Aorta (tissue), 5 donors: ENCODE results near the gene CCL13. TPM values are rescaled to one million over a fixed set of nuclear protein-coding genes. Genes with fewer than 3 reads are reported as not detected.
A peak's percentile ranks its signal among the peaks of the same experiment; 100 is the strongest.

Experiments used
- ATAC-seq: fragments of 200-7000 bp; cut with Tn5 transposase; one replicate; pipeline ENCODE4 v1.9.1; 2022; ENCODE audit warnings: moderate library complexity; ENCODE audit not compliant: low FRiP score
- DNase-seq, 2 donors: peaks; one replicate each; pipeline ENCODE4 v3.0.0-alpha.2; 2020
- H3K27ac ChIP-seq, 2 donors: one replicate each; pipeline ENCODE4 v1.5.1; 2013; ENCODE audit warnings: low read length in 2 of 2, mild to moderate bottlenecking in 2 of 2, moderate library complexity in 2 of 2, control low read depth in 1 of 2, inconsistent platforms in 1 of 2, low read depth in 1 of 2
- H3K27me3 ChIP-seq, 2 donors: one replicate each; pipeline ENCODE4 v1.6.1; 2013; ENCODE audit warnings: control low read depth in 1 of 2, low read length in 1 of 2, mild to moderate bottlenecking in 1 of 2, moderate library complexity in 1 of 2; ENCODE audit not compliant: insufficient read depth in 2 of 2, control insufficient read depth in 1 of 2
- H3K36me3 ChIP-seq, 2 donors: one replicate each; pipeline ENCODE4 v1.6.1; 2013; ENCODE audit warnings: control low read depth in 1 of 2, low read length in 1 of 2, mild to moderate bottlenecking in 1 of 2; ENCODE audit not compliant: insufficient read depth in 2 of 2, control insufficient read depth in 1 of 2
- H3K4me1 ChIP-seq, 2 donors: one replicate each; pipeline ENCODE4 v1.6.1; 2013; ENCODE audit warnings: low read length in 2 of 2, control low read depth in 1 of 2, mild to moderate bottlenecking in 1 of 2, moderate library complexity in 1 of 2; ENCODE audit not compliant: insufficient read depth in 2 of 2, control insufficient read depth in 1 of 2
- H3K4me3 ChIP-seq, 2 donors: one replicate each; pipeline ENCODE4 v1.5.1; 2013; ENCODE audit warnings: low read length in 2 of 2, control low read depth in 1 of 2, mild to moderate bottlenecking in 1 of 2
- H3K9me3 ChIP-seq: one replicate; pipeline ENCODE4 v1.6.1; 2013; ENCODE audit warnings: mild to moderate bottlenecking, low read length; ENCODE audit not compliant: control insufficient read depth
- WGBS, 2 donors: extraction: QIAGEN DNeasy Blood & Tissue Kit; methylation state at CpG; one replicate each; pipeline ENCODE4 v1.1.7; 2013; 5-methylcytosine and 5-hydroxymethylcytosine counted together
- intact Hi-C, 2 donors: fragments of 100-400 bp; cut with DNase I; formaldehyde crosslinking; loops; one replicate each; pipeline versions ENCODE4 v1.14.2 to v1.15.0; 2022
- polyA plus RNA-seq, 2 donors: library from polyadenylated mRNA; stranded (reverse); fragments of 200-250 nt; gene quantifications; one replicate each; pipeline ENCODE4 v1.2.3, GENCODE V29; 2013
- total RNA-seq, 2 donors: library from RNA; stranded (reverse); fragmentation: NEBNext Ultra II Directional; extraction: Animal tissue kit (Norgen Biotek cat#: 25700); gene quantifications; one replicate each; pipeline ENCODE4 v1.2.1, GENCODE V29; 2021
- donor health status: healthy with polysubstance abuse.
- donor health status: Bipolar disorder and iron deficiency.
- donor health status: DM: no; HTN: no; CAD: no.
- donor health status: DM: no; HTN: no; CAD: no.
- donor health status: DM: yes; HTN: yes; CAD: no.

Gene CCL13
- total and polyA plus RNA-seq, 4 donors = 1.1 to 10.4 (median 5.4) TPM; not detected in 1

GRCh38 chr17:34374457-34374856, 18.2 kb downstream of the CCL13 start:
- ATAC-seq = no peak
- 77 to 80% methylated on average over 5 of the region's 5 CpGs for WGBS, 2 donors

GRCh38 chr17:34375426-34375997, 19.2 kb downstream of the CCL13 start:
- Histone ChIP-seq H3K27me3 (peaks cover 0 to 2% of the 10 kb centered on the region in 2 donors), H3K36me3 (no peaks in the 10 kb centered on the region), H3K9me3 (no peaks in the 10 kb centered on the region), H3K4me3 (no peak overlapping the region), H3K4me1 (no peaks in the 10 kb centered on the region), H3K27ac (no peak overlapping the region)
- intact Hi-C loops = no loop called here
- no peak for DNase-seq
- WGBS, 2 donors = 88 to 90% methylated on average over 11 of the region's 11 CpGs
- no peak for ATAC-seq

More at GRCh38 chr17:34374457-34374856, 18.2 kb downstream of the CCL13 start:
- Histone ChIP-seq H3K36me3 (no peaks in the 10 kb centered on the region), H3K27ac (no peak overlapping the region), H3K4me1 (no peaks in the 10 kb centered on the region), H3K4me3 (no peak overlapping the region), H3K9me3 (no peaks in the 10 kb centered on the region), H3K27me3 (peaks cover 0 to 2% of the 10 kb centered on the region in 2 donors)
- intact Hi-C loops = no loop called here
- DNase-seq = no peak

- 69 to 80% methylated on average over 3 of the region's 3 CpGs for WGBS, 2 donors
Observed at GRCh38 chr17:34377078-34377823, 21.0 kb downstream of the CCL13 start.

GRCh38 chr17:34378664-34379101, 22.4 kb downstream of the CCL13 start:
- no peak for ATAC-seq
- no peaks in the 10 kb centered on the region for H3K9me3 ChIP-seq
- no peaks in the 10 kb centered on the region for H3K4me1 ChIP-seq
- intact Hi-C loops = no loop called here
- H3K36me3 ChIP-seq = no peaks in the 10 kb centered on the region
- H3K4me3 ChIP-seq = no peak overlapping the region
- H3K27me3 ChIP-seq = peaks cover 0 to 2% of the 10 kb centered on the region in 2 donors
- 23 to 30% methylated on average over 6 of the region's 6 CpGs for WGBS, 2 donors
- H3K27ac ChIP-seq = no peak overlapping the region
- peak in 1 of 2 donors; percentile 59 for DNase-seq

More at GRCh38 chr17:34377078-34377823, 21.0 kb downstream of the CCL13 start:
- H3K4me1 ChIP-seq = no peaks in the 10 kb centered on the region
- DNase-seq (no peak), ATAC-seq (no peak)
- H3K36me3 ChIP-seq = no peaks in the 10 kb centered on the region
- intact Hi-C loops = no loop called here
- peaks cover 0 to 2% of the 10 kb centered on the region in 2 donors for H3K27me3 ChIP-seq
- H3K27ac ChIP-seq = no peak overlapping the region
- H3K9me3 ChIP-seq = no peaks in the 10 kb centered on the region
- H3K4me3 ChIP-seq = no peak overlapping the region

- no peak overlapping the region for H3K4me3 ChIP-seq
- intact Hi-C loops = no loop called here
- H3K4me1 ChIP-seq = no peaks in the 10 kb centered on the region
- H3K27me3 ChIP-seq = peaks cover 0 to 2% of the 10 kb centered on the region in 2 donors
- no peaks in the 10 kb centered on the region for H3K9me3 ChIP-seq
- no peak overlapping the region for H3K27ac ChIP-seq
- no peaks in the 10 kb centered on the region for H3K36me3 ChIP-seq
- DNase-seq (no peak), ATAC-seq (no peak)
- WGBS, 2 donors = 67 to 72% methylated on average over 5 of the region's 5 CpGs
Observed at GRCh38 chr17:34379868-34380267, 23.6 kb downstream of the CCL13 start.

GRCh38 chr17:34382621-34383124, 26.4 kb downstream of the CCL13 start:
- H3K9me3 ChIP-seq = no peaks in the 10 kb centered on the region
- no peak for DNase-seq
- H3K36me3 ChIP-seq = no peaks in the 10 kb centered on the region
- no peak for ATAC-seq
- whole genome bisulfite sequencing, 2 donors = 31 to 33% methylated on average over 7 of the region's 7 CpGs
- peaks cover 0 to 2% of the 10 kb centered on the region in 2 donors for H3K27me3 ChIP-seq
- no peak overlapping the region for H3K27ac ChIP-seq
- H3K4me3 ChIP-seq = no peak overlapping the region
- no peaks in the 10 kb centered on the region for H3K4me1 ChIP-seq
- intact Hi-C loops = no loop called here

GRCh38 chr17:34383216-34383615, 26.9 kb downstream of the CCL13 start:
- intact Hi-C loops = no loop called here
- Histone ChIP-seq H3K4me3 (no peak overlapping the region), H3K36me3 (no peaks in the 10 kb centered on the region), H3K27ac (no peak overlapping the region), H3K9me3 (no peaks in the 10 kb centered on the region), H3K27me3 (no peaks in the 10 kb centered on the region), H3K4me1 (no peaks in the 10 kb centered on the region)
- DNase-seq = no peak
- ATAC-seq = no peak
- WGBS, 2 donors = 86 to 88% methylated on average over 3 of the region's 3 CpGs

- Histone ChIP-seq H3K27me3 (no peaks in the 10 kb centered on the region), H3K36me3 (no peaks in the 10 kb centered on the region), H3K9me3 (no peaks in the 10 kb centered on the region), H3K4me3 (no peak overlapping the region), H3K27ac (no peak overlapping the region), H3K4me1 (no peaks in the 10 kb centered on the region)
- WGBS, 2 donors = 43 to 55% methylated on average over 1 of the region's 1 CpG
- intact Hi-C loops = no loop called here
- ATAC-seq (no peak), DNase-seq (no peak)
Observed at GRCh38 chr17:34384271-34384670, 28.0 kb downstream of the CCL13 start.
